Panc1 (cell line): ENCODE results near the gene CNPY4. TPM values are rescaled to one million over a fixed set of nuclear protein-coding genes. Genes with fewer than 3 reads are reported as not detected.

ENCODE experiments used
- ATAC-seq: fragments of 200-7000 bp; cut with Tn5 transposase; 2 replicates; pipeline ENCODE4 v1.9.1; 2020; ENCODE audit warnings: mild to moderate bottlenecking, moderate library complexity
- BruUV-seq: library from RNA; stranded (reverse); fragments of 400-500 nt; replicated peaks from 2 replicates; lab custom pipeline; 2021; lab: Mats Ljungman, UMichigan
- CTCF ChIA-PET: fragments of 300-600 bp; sonication (Branson Sonifier 250); formaldehyde crosslinking; loops from one replicate; lab custom pipeline; 2022; ENCODE audit warnings: antibody characterized with exemption; lab: Charles Lee
- POLR2A ChIA-PET: fragments of 300-600 bp; sonication (Branson Sonifier 250); formaldehyde crosslinking; loops from one replicate; lab custom pipeline; 2022; ENCODE audit warnings: antibody characterized with exemption; lab: Charles Lee
- DNase-seq: peaks from one replicate; pipeline ENCODE4 v3.0.0-alpha.2; 2010; ENCODE audit warnings: low read depth, low spot score
- H3K27ac ChIP-seq: 2 replicates; pipeline ENCODE4 v1.5.1; 2011; ENCODE audit warnings: mild to moderate bottlenecking, low read length, inconsistent platforms
- H3K27me3 ChIP-seq: fragments of 200-500 bp; sonication (Bioruptor generic); 2 replicates; pipeline ENCODE4 v1.6.0; 2014; ENCODE audit warnings: low read length, inconsistent platforms; ENCODE audit not compliant: control insufficient read depth, insufficient read depth
- H3K36me3 ChIP-seq: fragments of 200-500 bp; sonication (Bioruptor generic); 2 replicates; pipeline ENCODE4 v1.5.1; 2014; ENCODE audit warnings: inconsistent platforms, mild to moderate bottlenecking, low read length, moderate library complexity; ENCODE audit not compliant: control insufficient read depth, insufficient read depth
- H3K4me1 ChIP-seq: 2 replicates; pipeline ENCODE4 v1.5.1; 2011; ENCODE audit warnings: inconsistent platforms, mild to moderate bottlenecking, low read length, moderate library complexity; ENCODE audit not compliant: control insufficient read depth, insufficient read depth
- H3K4me3 ChIP-seq, 2 experiments: 2 replicates each; pipeline ENCODE4 v1.5.1; 2011 to 2012; ENCODE audit warnings: low read depth in 2 of 2, low read length in 2 of 2, mild to moderate bottlenecking in 2 of 2, inconsistent platforms in 1 of 2, moderate library complexity in 1 of 2
- H3K9me3 ChIP-seq: fragments of 200-500 bp; sonication (Bioruptor generic); 2 replicates; pipeline ENCODE4 v1.5.1; 2014; ENCODE audit warnings: low read depth, mild to moderate bottlenecking, inconsistent platforms, low read length, moderate library complexity; ENCODE audit not compliant: control insufficient read depth, insufficient read depth
- CTCF ChIP-seq: fragments of 450-650 bp; IDR thresholded peaks from 2 replicates; pipeline ENCODE4 v1.5.1; 2017; ENCODE audit warnings: mild to moderate bottlenecking
- POLR2AphosphoS5 ChIP-seq: IDR thresholded peaks from 2 replicates; pipeline ENCODE4 v1.6.1; 2012; ENCODE audit warnings: mild to moderate bottlenecking, low read depth, low read length, moderate library complexity
- REST ChIP-seq, 2 experiments: IDR thresholded peaks; 2 replicates each; pipeline ENCODE4 v1.6.1; 2011 to 2012; ENCODE audit warnings: low read depth in 2 of 2, control low read depth in 1 of 2, low read length in 1 of 2, mild to moderate bottlenecking in 1 of 2, moderate library complexity in 1 of 2; ENCODE audit not compliant: insufficient read depth in 1 of 2
- SIN3A ChIP-seq: IDR thresholded peaks from 2 replicates; pipeline ENCODE4 v1.6.1; 2012; ENCODE audit warnings: low read depth, mild to moderate bottlenecking, low read length, moderate library complexity, borderline replicate concordance; ENCODE audit not compliant: insufficient read depth
- TCF7L2 ChIP-seq: IDR thresholded peaks from 2 replicates; pipeline ENCODE4 v1.6.1; 2011; ENCODE audit warnings: mild to moderate bottlenecking, low read depth, low read length, inconsistent platforms
- in situ Hi-C: cut with HindIII; loops from 2 replicates; pipeline ENCODE4 v1.10.0; 2016; ENCODE audit warnings: low sequenced_read_pairs, low pct_unique_long_range_greater_than_20kb
- intact Hi-C: fragments of 100-400 bp; cut with micrococcal nuclease; formaldehyde crosslinking; loops from one replicate; pipeline ENCODE4 v1.10.0; 2022; ENCODE audit not compliant: unreplicated experiment
- total RNA-seq: library from RNA; stranded (reverse); gene quantifications from one replicate; pipeline ENCODE4 v1.2.1, GENCODE V29; 2021; ENCODE audit not compliant: unreplicated experiment

The CNPY4 gene
- total RNA-seq, 1 experiment from 2014 or later = 12.6 TPM

- BruUV-seq = no TSS peak
- no peak for TF ChIP-seq SIN3A
- no peak for TF ChIP-seq TCF7L2
- TF ChIP-seq CTCF = no peak
- no peak for TF ChIP-seq POLR2AphosphoS5
- no peak for TF ChIP-seq REST (IDR thresholded peaks at IDR 0.05; ENCODE audit: insufficient read depth in 1 of 2, low read depth in 2 of 2, low read length in 1 of 2)
- in situ Hi-C loops (no loop called here), intact Hi-C loops (no loop called here)
- Histone ChIP-seq H3K36me3 (peaks cover 49% of the 10 kb centered on the region), H3K27ac (peak overlapping the region; percentile 93), H3K4me3 (peak overlapping the region; percentile 82 to 89), H3K27me3 (no peaks in the 10 kb centered on the region), H3K4me1 (peaks cover 21% of the 10 kb centered on the region), H3K9me3 (no peaks in the 10 kb centered on the region)
- ChIA-PET POLR2A (no interaction called here), CTCF (no interaction called here)
- no peak for ATAC-seq
- no peak for DNase-seq
Measured at GRCh38 chr7:100099452-100099851, 20.0 kb upstream of the CNPY4 start.

- peak; percentile 83 for DNase-seq
- Histone ChIP-seq H3K27me3 (no peaks in the 10 kb centered on the region), H3K9me3 (no peaks in the 10 kb centered on the region), H3K4me1 (peaks cover 20% of the 10 kb centered on the region), H3K27ac (peak overlapping the region; percentile 93), H3K4me3 (peak overlapping the region; percentile 82 to 89), H3K36me3 (peaks cover 38% of the 10 kb centered on the region)
- CTCF ChIA-PET = interaction anchor here (1.3 kb wide), 1 partner anchor 29 kb away, joined by 4 read pairs; no protein-coding TSS in a partner anchor
- TF ChIP-seq CTCF (no peak), SIN3A (peak; percentile 99), POLR2AphosphoS5 (peak; percentile 74), TCF7L2 (peak; percentile 65; the same call in 1 of the 2 replicates)
- in situ Hi-C loops = no loop called here
- intact Hi-C loops = no loop called here
- ATAC-seq = peak; percentile 86
- BruUV-seq = no TSS peak
- POLR2A ChIA-PET = interaction anchor here (0.6 to 1.5 kb wide), 9 partner anchors 12 to 596 kb away, joined by 4 to 17 read pairs (median 9); partner anchors contain the start of genes COPS6, MBLAC1 and ZKSCAN5
Measured at GRCh38 chr7:100100420-100101015, 18.9 kb upstream of the CNPY4 start.
